Naive thymus-derived CD4-positive, alpha-beta T cell (primary cell): Measurements from ENCODE around the gene UGT1A4. TPM values are rescaled to one million over a fixed set of nuclear protein-coding genes. Genes with fewer than 3 reads are reported as not detected.

Experiments used
- ATAC-seq: fragments of 150-1000 bp; cut with Tn5 transposase; 2 replicates; pipeline ENCODE4 v1.10.0; 2021; ENCODE audit warnings: mild to moderate bottlenecking, moderate library complexity
- CTCF ChIA-PET: fragments of 350-600 bp; sonication (Branson Sonifier 250); formaldehyde crosslinking; loops from one replicate; lab custom pipeline; 2021; ENCODE audit warnings: antibody characterized with exemption; lab: Charles Lee
- POLR2A ChIA-PET: fragments of 350-600 bp; sonication (Branson Sonifier 250); formaldehyde crosslinking; loops from one replicate; lab custom pipeline; 2021; ENCODE audit warnings: antibody characterized with exemption, inconsistent platforms; lab: Charles Lee
- DNase-seq, 9 donors: peaks; one replicate each; pipeline versions ENCODE4 v3.0.0 to v3.0.0-alpha.2; 2020 to 2022; ENCODE audit warnings: mixed read lengths in 1 of 9
- H3K27ac ChIP-seq: one replicate; pipeline ENCODE4 v1.7.0; 2013; ENCODE audit warnings: mild to moderate bottlenecking, low read depth, low read length, moderate library complexity
- H3K27me3 ChIP-seq, 2 donors: one replicate each; pipeline ENCODE4 v1.7.0; 2013; ENCODE audit warnings: low read length in 2 of 2, mild to moderate bottlenecking in 2 of 2, moderate library complexity in 2 of 2; ENCODE audit not compliant: control insufficient read depth in 2 of 2, insufficient read depth in 2 of 2
- H3K36me3 ChIP-seq, 3 experiments: 1 replicate in 2 of 3; 2 replicates in 1 of 3; pipeline ENCODE4 v1.7.0; 2013; ENCODE audit warnings: low read length in 3 of 3, mild to moderate bottlenecking in 3 of 3, moderate library complexity in 1 of 3; ENCODE audit not compliant: insufficient read depth in 3 of 3, control insufficient read depth in 2 of 3
- H3K4me1 ChIP-seq, 2 donors: one replicate each; pipeline ENCODE4 v1.7.0; 2013; ENCODE audit warnings: low read length in 2 of 2, mild to moderate bottlenecking in 2 of 2, moderate library complexity in 1 of 2; ENCODE audit not compliant: control insufficient read depth in 2 of 2, insufficient read depth in 2 of 2
- H3K4me3 ChIP-seq: 2 replicates; pipeline ENCODE4 v1.7.0; 2013; ENCODE audit warnings: mild to moderate bottlenecking, low read length
- H3K9me3 ChIP-seq, 3 experiments: 1 replicate in 2 of 3; 2 replicates in 1 of 3; pipeline ENCODE4 v1.7.0; 2013; ENCODE audit warnings: low read length in 3 of 3; ENCODE audit not compliant: control insufficient read depth in 2 of 3
- H3K27ac Mint-ChIP-seq, 9 donors: one replicate each; pipeline ENCODE4 v1.8.0; 2020 to 2022; ENCODE audit warnings: mixed read lengths in 9 of 9, mild to moderate bottlenecking in 8 of 9, moderate library complexity in 5 of 9, inconsistent platforms in 2 of 9
- H3K27me3 Mint-ChIP-seq, 5 donors: one replicate each; pipeline ENCODE4 v1.8.0; 2021 to 2022; ENCODE audit warnings: mixed read lengths in 5 of 5, mild to moderate bottlenecking in 1 of 5
- H3K36me3 Mint-ChIP-seq, 5 donors: one replicate each; pipeline ENCODE4 v1.8.0; 2020 to 2022; ENCODE audit warnings: mixed read lengths in 5 of 5, mild to moderate bottlenecking in 3 of 5, inconsistent platforms in 1 of 5
- H3K4me1 Mint-ChIP-seq, 7 donors: one replicate each; pipeline ENCODE4 v1.8.0; 2020 to 2022; ENCODE audit warnings: mixed read lengths in 7 of 7, mild to moderate bottlenecking in 3 of 7, inconsistent platforms in 1 of 7
- H3K4me3 Mint-ChIP-seq, 10 donors: one replicate each; pipeline ENCODE4 v1.8.0; 2020 to 2022; ENCODE audit warnings: mild to moderate bottlenecking in 10 of 10, mixed read lengths in 10 of 10, moderate library complexity in 6 of 10, inconsistent platforms in 2 of 10
- H3K9me3 Mint-ChIP-seq, 11 donors: one replicate each; pipeline ENCODE4 v1.8.0; 2020 to 2022; ENCODE audit warnings: mixed read lengths in 11 of 11, mild to moderate bottlenecking in 4 of 11, inconsistent platforms in 1 of 11, moderate library complexity in 1 of 11
- intact Hi-C, 2 donors: fragments of 100-400 bp; cut with micrococcal nuclease; formaldehyde crosslinking; loops; one replicate each; pipeline ENCODE4 v1.15.1; 2023
- polyA plus RNA-seq, 2 donors: library from polyadenylated mRNA; unstranded; fragments of 300-500 nt; fragmentation: Illumina TruSeq; gene quantifications; one replicate each; pipeline ENCODE4 v1.2.3, GENCODE V29; 2021
- total RNA-seq, 6 experiments: library from RNA in 5 of 6; stranded (reverse) in 5 of 6; gene quantifications; 1 replicate in 5 of 6; 2 replicates in 1 of 6; pipeline ENCODE4 v1.2.3 and lab custom pipeline; 2021 to 2026

UGT1A4 gene
- total and polyA plus RNA-seq, 7 experiments from 2014 or later: not detected

DNA sequence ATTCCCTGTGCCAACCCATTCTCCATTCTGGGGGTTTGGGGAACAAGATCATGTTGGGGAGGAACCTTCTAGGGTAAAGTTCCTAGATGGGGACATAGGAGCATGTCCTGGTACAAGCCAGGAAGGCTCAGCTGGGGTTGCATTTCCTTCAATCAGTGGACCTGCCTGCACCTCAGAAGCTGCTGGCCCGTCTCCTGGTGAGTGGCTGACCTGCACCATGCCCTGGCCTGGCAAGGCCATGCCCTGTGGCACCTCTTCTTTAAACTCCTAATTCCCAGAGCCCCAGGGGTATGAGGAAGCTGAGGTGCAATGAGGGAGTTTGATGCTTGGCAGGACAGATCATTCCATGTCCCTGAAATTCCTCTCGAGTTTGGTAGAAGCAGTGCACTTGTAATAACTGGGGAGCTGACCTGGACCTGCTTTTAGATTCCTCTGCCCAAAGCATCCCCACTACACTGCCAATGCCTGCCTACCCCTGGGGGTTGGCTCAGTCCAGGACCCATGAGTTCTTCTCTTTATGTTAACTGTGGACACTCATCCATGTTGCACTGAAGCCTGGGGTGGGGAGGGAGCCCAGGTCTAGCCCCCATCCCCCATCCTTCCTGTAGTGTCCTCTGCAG is 84.9 kb downstream of the UGT1A4 start:
- no peak for ATAC-seq
- no peaks in the 10 kb centered on the region for H3K9me3 ChIP-seq
- H3K36me3 Mint-ChIP-seq: no peaks in the 10 kb centered on the region
- POLR2A ChIA-PET: no interaction called here
- no peak overlapping the region for H3K27ac ChIP-seq
- peaks cover 7 to 20% (median 15%) of the 10 kb centered on the region in 5 donors for H3K27me3 Mint-ChIP-seq
- no peaks in the 10 kb centered on the region for H3K9me3 Mint-ChIP-seq
- peaks cover 0 to under 1% (median 0%) of the 10 kb centered on the region in 7 donors for H3K4me1 Mint-ChIP-seq
- H3K27ac Mint-ChIP-seq: no peak overlapping the region
- H3K4me3 ChIP-seq: no peak overlapping the region
- CTCF ChIA-PET: no interaction called here
- intact Hi-C loops: no loop called here
- no peak overlapping the region for H3K4me3 Mint-ChIP-seq
- no peaks in the 10 kb centered on the region for H3K36me3 ChIP-seq
- no peaks in the 10 kb centered on the region for H3K27me3 ChIP-seq
- H3K4me1 ChIP-seq: no peaks in the 10 kb centered on the region
- DNase-seq: peak in 1 of 9 donors; percentile 1

DNA sequence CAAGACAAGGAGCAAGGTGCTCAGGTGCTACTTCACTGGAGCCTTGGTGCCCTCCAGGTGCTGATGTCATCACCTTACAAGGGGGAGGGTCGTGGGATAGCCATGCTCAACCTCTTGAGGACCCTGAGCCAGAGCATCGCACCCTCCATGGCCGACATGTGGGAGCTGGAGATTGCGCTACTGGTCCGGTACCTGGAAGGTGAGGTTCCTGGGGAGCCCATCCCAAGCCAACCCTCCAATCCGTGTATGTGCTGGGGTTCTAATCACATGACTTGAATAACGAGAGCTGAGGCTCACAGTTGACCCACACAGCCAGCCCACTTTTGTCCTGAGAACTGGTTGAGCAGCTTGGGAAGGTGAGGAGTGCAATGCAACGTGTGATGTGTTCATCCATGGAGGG is 85.5 kb downstream of the UGT1A4 start:
- Histone ChIP-seq H3K36me3 (no peaks in the 10 kb centered on the region), H3K9me3 (no peaks in the 10 kb centered on the region), H3K27me3 (no peaks in the 10 kb centered on the region), H3K4me3 (no peak overlapping the region), H3K4me1 (no peaks in the 10 kb centered on the region), H3K27ac (no peak overlapping the region)
- no peaks in the 10 kb centered on the region for H3K9me3 Mint-ChIP-seq
- ATAC-seq (no peak), DNase-seq (peak in 2 of 9 donors; percentile 0 to 17)
- no peaks in the 10 kb centered on the region for H3K36me3 Mint-ChIP-seq
- CTCF ChIA-PET: no interaction called here
- intact Hi-C loops: no loop called here
- no peak overlapping the region for H3K4me3 Mint-ChIP-seq
- H3K27me3 Mint-ChIP-seq: peaks cover 9 to 20% (median 17%) of the 10 kb centered on the region in 5 donors
- no peak overlapping the region for H3K27ac Mint-ChIP-seq
- H3K4me1 Mint-ChIP-seq: no peaks in the 10 kb centered on the region
- POLR2A ChIA-PET: no interaction called here

DNA sequence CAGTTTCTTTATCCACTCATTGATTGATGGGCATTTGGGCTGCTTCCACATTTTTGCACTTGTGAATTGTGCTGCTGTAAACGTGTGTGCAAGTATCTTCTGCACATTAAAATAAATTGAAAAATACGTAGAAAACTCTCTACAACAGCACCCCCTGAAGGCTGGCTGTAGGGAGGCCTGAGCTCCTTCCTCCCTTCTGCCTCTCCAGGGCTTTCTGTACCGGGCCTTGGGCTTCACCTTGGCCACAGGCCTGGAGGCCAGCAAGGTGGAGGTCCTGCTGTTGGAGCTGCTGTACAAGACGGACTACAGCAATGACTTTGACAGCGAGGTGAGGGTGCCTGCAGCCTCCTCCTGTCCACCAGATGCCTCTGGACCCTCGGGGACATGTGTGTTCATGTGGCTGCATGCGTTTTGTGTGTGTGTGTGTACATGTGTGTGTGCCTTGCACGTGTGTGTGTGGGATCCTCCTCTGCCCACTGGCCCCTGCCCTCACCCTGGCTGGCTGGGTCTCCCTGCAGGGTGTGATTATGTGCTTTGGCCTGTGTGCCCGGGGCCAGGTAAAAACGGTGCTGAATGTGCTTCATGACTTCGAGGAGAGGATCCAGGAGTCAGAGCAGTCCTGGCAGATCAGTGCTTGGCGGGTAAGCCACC is 88.8 kb downstream of the UGT1A4 start:
- Mint-ChIP-seq H3K27ac (no peak overlapping the region), H3K27me3 (peaks cover 9 to 34% (median 20%) of the 10 kb centered on the region in 5 donors), H3K36me3 (no peaks in the 10 kb centered on the region), H3K4me1 (no peaks in the 10 kb centered on the region), H3K9me3 (no peaks in the 10 kb centered on the region), H3K4me3 (no peak overlapping the region)
- intact Hi-C loops: no loop called here
- Histone ChIP-seq H3K27me3 (no peaks in the 10 kb centered on the region), H3K4me1 (no peaks in the 10 kb centered on the region), H3K36me3 (no peaks in the 10 kb centered on the region), H3K9me3 (no peaks in the 10 kb centered on the region), H3K27ac (no peak overlapping the region), H3K4me3 (no peak overlapping the region)
- CTCF ChIA-PET: interaction anchor here (0.7 kb wide), 1 partner anchor 347 kb away, joined by 3 read pairs; no protein-coding TSS in a partner anchor
- DNase-seq: peak in 2 of 9 donors; percentile 1 to 14
- no peak for ATAC-seq
- POLR2A ChIA-PET: no interaction called here

DNA sequence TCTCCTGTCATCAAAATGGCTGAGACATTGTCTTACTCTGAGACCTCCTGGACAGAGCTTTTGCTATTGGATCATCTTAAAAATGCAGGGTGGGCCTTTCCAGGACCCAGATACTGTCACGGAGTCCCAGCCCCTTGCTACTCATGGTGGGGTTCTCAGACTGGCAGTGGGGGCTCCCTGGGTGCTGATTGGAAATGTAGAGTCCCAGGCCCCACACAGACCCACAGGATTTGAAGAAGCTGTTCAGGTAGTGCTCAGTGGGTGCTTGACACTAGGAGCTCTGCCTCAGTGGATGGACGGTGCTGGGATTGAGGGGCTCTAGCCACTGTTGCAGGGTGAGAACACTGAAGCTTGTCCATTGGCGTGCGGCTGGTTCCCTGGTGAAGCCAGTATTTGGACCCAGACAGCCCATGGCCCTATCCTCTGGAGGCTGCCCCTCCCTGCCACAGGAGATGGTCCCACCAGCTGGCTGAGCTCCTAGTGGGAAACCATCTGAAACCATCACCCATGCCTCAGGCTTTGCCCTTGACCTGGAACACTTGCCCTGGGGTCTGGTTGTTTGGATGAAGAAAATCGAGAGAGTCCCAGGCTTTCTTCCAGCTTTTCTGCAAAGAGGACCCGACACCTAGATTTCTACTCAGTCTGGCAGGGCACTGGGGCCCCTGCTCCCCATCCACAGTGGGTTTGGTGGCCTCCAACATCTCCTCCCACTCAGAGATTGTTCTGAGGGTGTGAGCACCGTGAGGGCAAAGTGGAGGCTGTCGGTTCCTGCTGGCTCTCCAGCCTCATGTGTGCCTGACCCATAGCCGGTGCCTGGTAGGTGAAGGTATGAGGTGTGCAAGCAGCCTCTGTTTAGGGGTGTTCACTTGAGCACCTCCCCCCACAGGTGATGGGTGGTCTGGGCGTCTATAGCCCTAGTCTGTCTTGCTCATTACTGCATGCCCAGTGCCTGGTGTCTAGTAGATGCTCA is 89.7 kb downstream of the UGT1A4 start:
- no peaks in the 10 kb centered on the region for H3K4me1 Mint-ChIP-seq
- ATAC-seq (no peak), DNase-seq (peak in 2 of 9 donors; percentile 1 to 15)
- no peaks in the 10 kb centered on the region for H3K4me1 ChIP-seq
- H3K4me3 Mint-ChIP-seq: no peak overlapping the region
- H3K9me3 Mint-ChIP-seq: no peaks in the 10 kb centered on the region
- ChIA-PET CTCF (no interaction called here), POLR2A (no interaction called here)
- intact Hi-C loops: no loop called here
- peaks cover 12 to 26% (median 15%) of the 10 kb centered on the region in 5 donors for H3K27me3 Mint-ChIP-seq
- no peak overlapping the region for H3K27ac Mint-ChIP-seq
- H3K27ac ChIP-seq: no peak overlapping the region
- H3K27me3 ChIP-seq: no peaks in the 10 kb centered on the region
- no peaks in the 10 kb centered on the region for H3K9me3 ChIP-seq
- H3K36me3 ChIP-seq: no peaks in the 10 kb centered on the region
- no peak overlapping the region for H3K4me3 ChIP-seq
- no peaks in the 10 kb centered on the region for H3K36me3 Mint-ChIP-seq

DNA sequence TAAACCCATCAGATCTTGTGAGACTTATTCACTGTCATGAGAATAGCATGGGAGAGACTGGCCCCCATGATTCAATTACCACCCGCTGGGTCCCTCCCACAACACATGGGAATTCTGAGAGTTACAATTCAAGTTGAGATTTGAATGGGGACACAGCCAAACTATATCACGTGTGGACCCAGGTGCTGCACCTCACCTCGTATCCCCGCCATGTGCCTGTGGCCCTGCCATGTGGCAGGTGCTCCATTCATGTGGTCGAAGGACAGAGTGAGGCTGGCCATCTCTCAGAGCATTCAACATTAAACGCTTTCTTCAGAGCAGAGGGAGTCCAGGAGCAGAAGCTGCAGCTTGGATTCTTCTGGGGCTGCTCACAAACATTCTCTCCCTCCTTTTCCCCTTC is 91.8 kb downstream of the UGT1A4 start:
- peak in 1 of 9 donors; percentile 9 for DNase-seq
- no peaks in the 10 kb centered on the region for H3K36me3 ChIP-seq
- H3K9me3 ChIP-seq: no peaks in the 10 kb centered on the region
- no peaks in the 10 kb centered on the region for H3K36me3 Mint-ChIP-seq
- no peaks in the 10 kb centered on the region for H3K4me1 Mint-ChIP-seq
- no peak for ATAC-seq
- CTCF ChIA-PET: no interaction called here
- no peak overlapping the region for H3K4me3 ChIP-seq
- H3K27ac Mint-ChIP-seq: no peak overlapping the region
- no peaks in the 10 kb centered on the region for H3K4me1 ChIP-seq
- H3K27me3 Mint-ChIP-seq: peaks cover 4 to 20% (median 10%) of the 10 kb centered on the region in 5 donors
- H3K27ac ChIP-seq: no peak overlapping the region
- intact Hi-C loops: no loop called here
- H3K9me3 Mint-ChIP-seq: peaks cover 0 to 1% (median 0%) of the 10 kb centered on the region in 11 donors
- H3K4me3 Mint-ChIP-seq: no peak overlapping the region
- no peaks in the 10 kb centered on the region for H3K27me3 ChIP-seq
- POLR2A ChIA-PET: no interaction called here

DNA sequence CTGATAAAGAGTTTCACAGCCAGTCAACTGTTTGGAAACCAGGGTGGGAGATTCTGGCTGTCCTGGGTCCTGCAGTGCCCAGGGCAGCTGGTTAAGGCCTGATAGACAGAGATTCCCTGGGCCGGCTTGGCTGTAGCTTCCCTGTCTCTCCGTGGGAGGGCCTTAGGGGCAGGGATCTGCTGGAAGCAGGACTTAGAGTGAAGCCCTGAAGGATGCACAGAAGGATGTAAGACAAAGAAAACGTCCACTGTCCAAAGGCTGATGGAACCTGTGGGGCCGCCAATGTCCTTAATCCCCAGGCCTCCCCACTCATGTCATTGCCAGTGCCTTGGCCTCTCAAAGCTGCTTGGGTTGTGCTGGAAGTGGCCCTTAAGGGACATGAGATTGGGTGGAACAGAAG is 92.6 kb downstream of the UGT1A4 start:
- H3K36me3 ChIP-seq: no peaks in the 10 kb centered on the region
- no peak overlapping the region for H3K27ac ChIP-seq
- no peaks in the 10 kb centered on the region for H3K27me3 ChIP-seq
- Mint-ChIP-seq H3K36me3 (no peaks in the 10 kb centered on the region), H3K27ac (no peak overlapping the region), H3K9me3 (peaks cover 0 to 1% (median 0%) of the 10 kb centered on the region in 11 donors), H3K27me3 (peaks cover 4 to 22% (median 10%) of the 10 kb centered on the region in 5 donors), H3K4me1 (no peaks in the 10 kb centered on the region), H3K4me3 (no peak overlapping the region)
- H3K9me3 ChIP-seq: no peaks in the 10 kb centered on the region
- H3K4me1 ChIP-seq: no peaks in the 10 kb centered on the region
- intact Hi-C loops: no loop called here
- CTCF ChIA-PET: no interaction called here
- H3K4me3 ChIP-seq: no peak overlapping the region
- POLR2A ChIA-PET: no interaction called here
- ATAC-seq (no peak), DNase-seq (peak in 1 of 9 donors; percentile 0)
